GM18520 (cell line): ENCODE measurements around the gene GFER.
A peak's percentile ranks its signal among the peaks of the same experiment; 100 is the strongest.

ENCODE experiments used
- ATAC-seq: cut with Tn5 transposase; IDR thresholded peaks from one replicate; pipeline ENCODE4 v1.9.1; 2021; ENCODE audit not compliant: unreplicated experiment

The GFER gene

DNA sequence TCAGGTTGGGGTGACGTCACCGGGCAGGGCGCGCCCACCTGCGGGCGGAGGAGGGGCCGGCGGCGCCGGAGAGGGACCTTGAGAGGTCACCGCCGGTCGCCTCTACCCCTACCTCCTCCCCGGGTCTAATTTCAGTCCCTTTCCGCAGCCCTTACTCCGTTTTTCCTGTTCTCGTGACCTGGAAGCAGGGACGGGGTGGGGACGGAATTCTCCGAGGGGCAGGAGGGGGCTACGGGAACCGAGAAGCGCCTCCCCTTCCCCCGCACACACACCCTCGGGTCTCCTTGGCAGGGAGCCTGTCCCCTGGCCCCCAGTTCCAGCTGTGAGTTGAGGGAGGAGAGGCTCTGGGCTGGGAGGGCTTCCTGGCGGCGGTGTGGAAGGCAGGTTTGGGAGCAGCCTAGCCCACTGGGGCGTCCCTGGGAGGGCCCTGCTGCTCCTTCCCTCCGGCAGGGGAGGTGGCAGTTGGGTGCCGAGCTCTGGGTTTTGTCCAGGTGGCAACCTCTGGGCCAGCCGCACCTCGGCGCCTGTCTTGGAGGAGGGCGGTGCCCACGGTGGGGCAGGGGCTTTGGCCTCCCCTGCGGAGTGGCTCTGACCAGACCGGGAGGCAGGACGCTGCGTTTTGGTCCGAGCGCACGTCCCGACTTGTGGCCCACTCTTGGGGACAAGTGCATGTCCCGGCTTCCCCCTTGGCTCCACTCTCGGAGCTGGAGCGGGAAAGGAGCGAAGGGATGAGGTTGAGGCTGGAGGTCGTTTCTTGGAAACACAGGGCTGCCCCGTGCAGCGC, 6.5 kb downstream of the GFER start:
- no peak for ATAC-seq

DNA sequence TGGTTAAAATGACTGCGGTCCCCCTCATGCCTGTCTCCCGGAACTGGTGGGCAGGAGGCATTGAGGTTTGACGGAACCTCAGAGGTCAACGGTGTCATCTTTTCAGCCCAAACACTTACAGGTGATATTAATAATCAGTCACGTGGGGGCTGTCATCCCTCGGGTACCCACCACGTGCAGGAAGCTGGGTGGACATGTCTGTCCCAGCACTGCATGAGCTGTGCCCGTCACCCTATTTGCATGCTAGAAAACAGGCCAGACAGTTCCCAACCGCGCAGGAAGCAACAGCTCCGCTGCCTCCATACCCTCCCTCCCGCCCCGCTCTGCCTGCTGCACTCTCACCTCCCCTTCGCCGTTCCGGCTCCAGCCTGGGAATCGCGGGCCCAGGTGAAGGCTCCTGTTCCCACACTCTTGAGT, 7.2 kb downstream of the GFER start:
- ATAC-seq: peak; percentile 35

- ATAC-seq: no peak
Measured at GRCh38 chr16:1991588-1991947, 7.6 kb downstream of the GFER start.

- peak; percentile 29 for ATAC-seq
Measured at GRCh38 chr16:1991948-1992703, 8.1 kb downstream of the GFER start.

GRCh38 chr16:1992704-1993317, 8.8 kb downstream of the GFER start:
- no peak for ATAC-seq

DNA sequence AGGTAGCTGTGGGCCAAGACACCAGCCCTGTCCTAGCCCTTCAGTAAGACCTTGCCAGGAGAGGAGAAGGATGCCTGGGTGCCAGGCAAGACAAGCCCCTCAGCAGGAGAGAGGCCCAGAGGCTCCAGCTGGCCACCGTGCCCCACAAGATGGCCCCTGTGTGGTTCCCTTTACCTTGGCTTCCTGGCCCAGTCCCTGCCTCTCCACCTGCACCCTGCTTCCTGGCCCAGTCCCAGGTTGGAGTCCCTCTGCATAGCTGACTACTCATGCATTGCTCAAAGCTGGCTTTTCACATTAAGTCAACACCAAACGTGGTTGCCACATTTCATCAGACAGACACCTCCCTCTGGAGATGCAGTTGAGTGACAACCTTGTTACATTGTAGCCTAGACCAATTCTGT, 9.7 kb downstream of the GFER start:
- ATAC-seq: no peak

- ATAC-seq: no peak
Measured at GRCh38 chr16:1997494-1998359, 13.7 kb downstream of the GFER start.

DNA sequence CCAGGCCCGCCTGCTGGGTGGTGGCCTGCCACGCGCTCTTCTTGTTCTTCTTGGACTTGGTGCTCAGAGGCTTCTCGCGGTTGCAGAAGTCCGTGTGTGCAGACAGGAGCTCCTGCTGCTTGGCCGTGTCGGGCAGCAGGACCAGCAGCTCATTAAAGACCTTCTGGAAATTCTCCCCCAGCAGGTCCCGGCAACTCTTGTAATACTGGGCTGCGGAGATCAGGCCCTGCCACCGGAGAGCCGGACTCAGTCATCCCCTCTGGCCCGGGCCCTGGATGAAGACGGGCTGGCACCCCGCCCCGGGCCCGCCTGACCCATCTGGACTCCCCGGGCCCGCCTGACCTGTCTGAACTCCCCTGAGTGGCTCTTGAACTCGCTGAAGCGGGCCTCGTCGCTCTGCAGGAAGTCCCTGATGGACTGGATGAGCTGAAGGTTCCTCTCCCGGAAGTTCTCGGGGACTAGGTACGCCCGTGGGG, 14.4 kb downstream of the GFER start:
- no peak for ATAC-seq

DNA sequence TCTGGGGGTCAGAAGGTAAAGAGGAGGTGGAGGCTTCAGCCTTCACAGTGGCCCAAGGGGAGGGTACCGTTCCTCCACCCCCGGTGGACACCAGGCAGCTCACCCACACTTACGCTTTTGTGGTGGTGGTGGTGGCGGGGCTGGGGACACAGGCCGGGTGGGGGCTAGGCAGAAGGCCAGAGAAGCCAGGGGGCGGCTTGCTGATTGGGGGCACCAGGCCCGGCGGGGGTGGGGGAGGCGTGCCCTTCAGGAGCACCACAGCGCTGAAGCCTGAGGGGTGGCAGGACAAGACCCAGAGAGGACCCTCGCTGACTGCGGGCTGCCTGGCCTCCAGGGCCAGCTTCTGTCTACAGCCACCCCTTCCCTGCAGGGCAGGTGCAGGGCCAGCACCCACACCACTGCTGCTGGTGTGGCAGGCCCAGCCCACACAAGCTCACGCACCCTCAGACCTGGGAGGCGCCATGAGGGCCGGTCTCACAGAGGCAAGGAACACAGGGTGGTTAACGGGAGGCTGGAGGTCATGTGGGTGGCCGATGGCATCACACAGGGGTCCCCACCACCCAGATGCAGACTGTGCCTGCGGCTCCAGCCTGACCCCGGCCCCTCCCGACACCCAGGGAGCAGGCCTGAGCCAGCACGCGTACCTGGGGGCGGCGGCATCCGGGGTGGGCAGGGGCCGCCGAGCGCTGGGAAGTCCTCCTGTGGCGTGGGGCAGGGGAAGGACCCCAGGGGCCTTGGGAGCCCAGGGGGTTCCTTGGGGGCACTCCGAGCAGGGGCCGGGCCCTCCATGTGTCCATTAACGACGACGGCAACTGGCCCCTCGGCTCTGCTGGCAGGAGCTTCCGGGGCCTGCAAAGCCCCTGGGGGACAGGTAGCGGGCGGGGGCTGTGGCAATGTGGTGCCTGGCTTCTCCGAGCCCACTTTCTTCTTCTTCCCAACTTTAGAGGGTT, 15.1 kb downstream of the GFER start:
- ATAC-seq: no peak

DNA sequence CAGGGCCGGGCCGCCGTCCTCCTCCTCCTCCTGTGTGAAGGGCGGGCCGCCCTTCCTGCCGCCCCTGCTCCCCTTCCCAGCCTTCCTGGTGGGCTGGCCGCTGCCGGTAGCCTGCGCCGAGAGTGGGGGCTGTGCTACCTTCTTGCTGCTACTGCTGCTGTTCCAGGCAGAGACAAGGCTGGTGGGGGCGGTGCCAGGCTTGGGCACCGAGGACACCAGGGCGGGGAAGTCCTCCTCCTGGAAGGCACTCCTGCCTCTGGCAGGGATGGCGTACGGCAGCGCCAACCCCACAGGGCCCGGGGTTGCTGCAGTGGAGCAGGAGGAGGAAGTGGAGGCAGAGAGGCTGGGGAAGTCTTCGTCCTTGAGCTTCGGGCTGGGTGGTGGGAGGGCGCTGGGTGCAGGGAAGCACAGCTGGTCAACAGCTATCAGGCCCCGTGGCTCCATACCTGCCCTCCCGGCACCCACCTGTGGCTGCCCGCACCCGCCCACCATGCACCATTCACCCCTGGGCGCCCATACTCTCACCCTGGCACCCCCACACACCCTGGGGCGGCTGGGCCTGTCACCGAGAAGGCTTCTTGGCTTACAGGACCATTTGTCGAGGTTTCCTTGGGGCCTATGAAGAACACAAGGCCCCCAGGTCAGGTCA, 16.0 kb downstream of the GFER start:
- no peak for ATAC-seq

DNA sequence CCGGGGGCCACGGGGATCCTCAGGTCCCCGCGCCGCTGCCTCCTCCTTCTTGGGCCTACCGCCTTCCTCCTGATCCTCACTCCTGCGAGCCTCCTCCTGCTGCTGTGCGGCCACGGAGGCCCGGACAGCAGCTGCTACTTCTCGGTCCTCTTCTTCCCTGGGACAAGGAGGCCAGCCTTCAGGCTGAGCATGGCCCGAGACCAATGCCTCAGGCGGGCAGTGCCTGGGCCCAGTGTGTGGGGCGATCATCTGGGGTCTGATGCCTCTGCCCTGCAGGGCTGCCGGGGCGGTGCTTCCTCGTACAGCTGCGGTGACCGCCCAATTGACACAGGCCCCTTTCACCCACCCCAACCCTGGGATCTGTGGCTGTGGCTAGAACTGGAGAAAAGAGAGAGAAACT, 17.0 kb downstream of the GFER start:
- no peak for ATAC-seq

GRCh38 chr16:2001456-2002355, 17.7 kb downstream of the GFER start:
- ATAC-seq: no peak

DNA sequence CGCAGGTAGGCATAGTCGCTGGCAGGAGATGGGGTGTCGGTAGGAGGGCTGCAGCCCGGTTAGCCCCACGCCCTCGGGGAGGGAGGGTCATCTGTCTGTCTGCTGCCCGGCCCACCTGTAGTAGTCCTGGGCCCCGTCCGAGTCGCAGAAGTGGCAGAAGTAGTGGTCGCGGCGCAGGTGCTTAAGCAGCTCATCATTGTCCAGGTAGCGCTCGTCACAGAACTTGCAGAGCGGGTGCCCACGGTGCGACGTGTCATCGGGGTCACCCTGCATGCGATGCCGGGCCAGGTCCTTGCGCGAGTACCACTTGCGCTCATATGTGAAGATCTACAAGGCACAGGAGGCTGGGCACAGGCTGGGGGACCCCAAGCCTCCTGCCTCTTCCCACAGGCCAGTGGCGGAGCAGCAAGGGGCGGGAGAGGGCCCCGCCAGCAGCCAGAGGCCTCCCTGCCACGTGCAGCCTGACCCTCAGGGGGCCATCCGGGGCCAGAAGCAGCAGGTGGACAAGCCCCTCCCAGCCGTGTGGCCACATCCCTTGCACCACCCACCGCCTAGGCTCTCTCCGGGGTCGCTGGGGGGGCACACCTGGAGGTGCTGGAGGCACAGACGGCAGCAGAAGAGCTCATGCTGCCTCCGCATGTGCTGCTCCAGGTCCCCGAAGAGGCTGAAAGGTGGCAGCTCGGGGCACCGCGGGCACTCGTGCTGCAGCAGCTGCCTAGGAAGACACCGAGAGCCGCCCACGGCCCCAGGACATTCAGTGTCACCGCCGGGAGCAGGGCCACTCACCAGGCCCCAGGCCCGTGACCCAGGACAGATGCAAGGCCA, 18.6 kb downstream of the GFER start:
- ATAC-seq: no peak

GRCh38 chr16:2003231-2003826, 19.3 kb downstream of the GFER start:
- ATAC-seq: no peak

- ATAC-seq: no peak
Measured at GRCh38 chr16:2003827-2004641, 20.0 kb downstream of the GFER start.

- ATAC-seq: no peak
Measured at GRCh38 chr16:2004795-2005517, 21.0 kb downstream of the GFER start.
